Esophagus squamous epithelium (tissue), 4 donors: Measurements from ENCODE around the gene BTNL8.

Experiments
- CTCF ChIP-seq, 6 experiments: fragments of 450-650 bp in 4 of 6; fragments of 200-600 bp in 2 of 6; sonication (generic) in 2 of 6; IDR thresholded peaks; one replicate each; pipeline ENCODE4 v1.5.1; 2016 to 2019; ENCODE audit warnings: antibody characterized with exemption in 6 of 6, mild to moderate bottlenecking in 4 of 6, moderate library complexity in 4 of 6
- POLR2A ChIP-seq, 4 donors: fragments of 450-650 bp; IDR thresholded peaks; one replicate each; pipeline ENCODE4 v1.6.1; 2017; ENCODE audit warnings: antibody characterized with exemption in 4 of 4, mild to moderate bottlenecking in 4 of 4, moderate library complexity in 3 of 4

GRCh38 chr5:180935203-180935602 is 36.2 kb downstream of the BTNL8 start:
- TF ChIP-seq POLR2A (IDR thresholded peaks at IDR 0.05) (no peak), CTCF (IDR thresholded peaks at IDR 0.05) (no peak)
